Fibroblast of skin of left quadriceps (primary cell): ENCODE results near the gene SORCS2.

Experiments used
- DNase-seq, 2 experiments: peaks; one replicate each; pipeline ENCODE4 v3.0.0-alpha.2; 2013; ENCODE audit warnings: low read depth in 2 of 2

The SORCS2 gene

GRCh38 chr4:7529368-7530080 lies 337.2 kb downstream of the SORCS2 start:
- DNase-seq = no peak

GRCh38 chr4:7530082-7530481 lies 337.7 kb downstream of the SORCS2 start:
- DNase-seq = no peak

GRCh38 chr4:7530932-7531639 lies 338.7 kb downstream of the SORCS2 start:
- DNase-seq = no peak

GRCh38 chr4:7531640-7531994 lies 339.3 kb downstream of the SORCS2 start:
- DNase-seq = no peak

DNA sequence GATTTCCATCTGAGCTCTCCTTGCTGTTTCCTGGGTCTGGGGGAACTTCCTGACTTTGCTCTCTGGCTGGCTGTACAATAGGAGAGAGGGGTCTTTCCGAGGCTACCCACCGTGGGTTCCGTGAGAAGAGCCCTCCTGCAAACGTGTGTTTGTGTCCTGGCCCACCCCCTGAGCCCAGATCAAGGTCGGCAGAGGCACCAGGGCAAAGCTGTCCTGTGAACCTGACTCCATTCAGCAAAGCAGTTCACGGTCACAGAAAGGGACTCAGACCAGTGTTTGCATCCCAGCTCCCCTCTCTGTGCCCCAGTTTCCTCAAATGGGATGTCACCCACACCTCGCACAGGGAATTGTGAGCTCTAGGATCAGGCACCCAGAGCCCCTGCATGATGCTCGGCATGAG lies 339.7 kb downstream of the SORCS2 start:
- no peak for DNase-seq

GRCh38 chr4:7533267-7533666 lies 340.9 kb downstream of the SORCS2 start:
- no peak for DNase-seq

DNA sequence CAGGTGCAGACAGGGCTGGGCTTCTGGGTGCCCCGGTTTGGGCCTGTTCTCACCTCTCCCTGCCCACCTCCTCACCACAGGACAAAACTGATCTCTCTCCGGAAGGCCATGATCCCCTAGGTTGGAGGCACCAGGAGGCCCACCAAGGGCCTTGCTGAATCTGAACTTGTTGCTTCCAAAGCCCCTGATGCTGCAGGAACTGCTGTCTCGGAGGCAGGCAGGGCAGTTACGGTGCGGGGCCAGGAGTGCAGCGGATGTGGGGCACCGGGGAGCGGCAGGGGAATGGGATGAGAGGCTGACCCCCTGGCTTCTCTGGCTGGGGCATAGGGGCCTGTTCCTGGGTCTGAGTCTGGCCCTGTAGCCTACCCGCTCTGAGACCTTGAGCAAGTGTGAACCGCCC lies 342.8 kb downstream of the SORCS2 start:
- no peak for DNase-seq

GRCh38 chr4:7535619-7536018 lies 343.3 kb downstream of the SORCS2 start:
- DNase-seq = no peak

- DNase-seq = no peak
These were observed 344.5 kb downstream of the SORCS2 start for GRCh38 chr4:7536876-7537275.

DNA sequence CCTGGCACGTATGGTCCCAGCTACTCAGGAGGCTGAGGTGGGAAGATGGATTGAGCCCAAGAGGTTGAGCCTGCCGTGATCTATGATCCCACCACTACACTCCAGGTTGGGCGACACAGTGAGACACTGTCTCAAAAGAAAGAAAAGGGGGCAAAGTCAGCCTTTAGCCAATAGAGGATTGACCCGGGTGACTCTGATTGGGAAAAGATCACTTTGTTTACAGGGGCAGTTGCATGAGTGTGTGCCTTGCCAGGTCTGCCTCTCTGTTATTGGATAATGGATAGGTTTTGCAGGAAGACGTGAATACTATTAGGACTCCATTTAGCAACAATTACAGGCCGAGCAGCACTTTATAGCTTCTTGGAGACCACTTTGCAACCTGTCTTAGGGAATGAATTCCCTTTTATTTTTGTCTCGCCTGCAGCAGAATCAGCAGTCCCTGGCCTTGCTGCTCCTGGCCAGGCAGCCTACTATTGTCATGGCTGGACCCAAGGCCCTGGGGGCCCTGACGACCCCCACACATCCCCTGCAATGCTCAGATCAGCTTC lies 345.6 kb downstream of the SORCS2 start:
- no peak for DNase-seq

GRCh38 chr4:7538518-7538917 lies 346.2 kb downstream of the SORCS2 start:
- DNase-seq = no peak

GRCh38 chr4:7539186-7539585 lies 346.8 kb downstream of the SORCS2 start:
- no peak for DNase-seq

DNA sequence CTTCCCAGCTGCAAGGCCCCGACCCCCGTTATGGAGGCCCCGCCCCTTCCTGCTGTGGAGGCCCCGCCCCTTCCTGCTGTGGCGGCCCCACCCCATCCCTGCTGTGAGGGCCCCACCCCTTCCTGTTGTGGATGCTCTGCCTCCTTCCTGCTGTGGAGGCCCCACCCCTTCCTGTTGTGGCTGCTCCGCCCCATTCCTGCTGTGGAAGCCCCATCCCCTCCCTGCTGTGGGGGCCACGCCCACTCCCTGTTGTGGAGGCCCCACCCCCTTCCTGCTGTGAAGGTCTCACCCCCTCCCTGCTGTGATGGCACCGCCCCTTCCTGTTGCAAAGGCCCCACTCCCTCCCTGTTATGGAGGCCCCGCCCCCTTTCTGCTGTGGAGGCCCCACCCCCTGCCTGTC lies 347.3 kb downstream of the SORCS2 start:
- no peak for DNase-seq

DNA sequence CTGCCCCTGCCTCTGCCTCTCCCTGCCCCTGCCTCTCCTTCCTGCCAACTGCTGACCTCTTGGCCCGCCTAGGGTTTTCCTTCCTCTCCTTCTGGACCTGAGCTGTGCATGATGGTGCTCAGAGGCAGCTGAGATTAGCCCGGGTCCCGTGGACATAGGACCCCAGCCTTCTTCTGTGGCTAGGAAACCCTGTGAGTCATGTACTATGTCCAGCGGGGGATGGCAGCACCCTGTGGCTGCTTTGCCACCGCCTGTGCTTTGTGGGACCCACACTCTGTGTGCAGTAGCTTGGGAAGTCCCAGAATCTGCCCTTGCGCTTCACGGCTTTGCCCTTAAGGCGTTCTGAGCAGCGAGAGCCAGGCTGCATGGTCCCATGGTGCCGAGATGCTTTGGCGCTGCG lies 347.9 kb downstream of the SORCS2 start:
- no peak for DNase-seq

DNA sequence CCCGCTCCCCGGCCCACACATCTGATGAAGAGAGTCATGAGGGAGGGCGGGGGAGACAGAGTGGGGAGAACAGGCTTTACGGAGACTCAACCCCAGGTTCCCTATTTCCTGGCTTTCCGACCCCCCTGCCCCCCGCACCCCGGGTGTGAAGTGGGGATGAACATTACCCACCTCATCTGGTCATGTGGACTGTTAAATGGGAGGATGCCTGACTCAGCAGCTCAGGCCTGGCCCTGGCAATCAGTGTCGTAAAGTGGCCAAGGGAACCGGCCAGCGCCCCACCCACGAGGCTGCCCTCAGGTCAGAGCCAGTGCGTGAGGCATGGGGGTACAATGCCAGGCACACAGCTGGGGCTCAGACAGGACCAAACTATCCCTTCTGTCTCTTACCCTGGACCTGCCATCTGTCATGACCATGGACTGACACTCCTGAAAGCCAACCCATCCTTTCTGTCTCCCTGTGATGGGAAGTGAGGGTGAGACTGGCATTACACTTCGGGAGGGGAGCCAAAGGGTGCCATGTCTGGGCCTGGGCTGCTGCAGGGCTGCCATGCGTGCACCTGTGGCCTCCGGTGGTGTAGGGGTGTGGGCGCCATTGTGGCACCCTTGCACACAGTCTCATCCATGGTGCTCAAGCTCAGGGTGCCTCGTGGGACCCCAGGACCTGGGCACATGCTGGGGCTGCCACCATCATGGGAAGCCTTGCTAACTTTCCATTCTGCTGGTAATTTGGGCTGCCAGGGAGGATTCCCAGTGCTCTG lies 348.5 kb downstream of the SORCS2 start:
- no peak for DNase-seq

DNA sequence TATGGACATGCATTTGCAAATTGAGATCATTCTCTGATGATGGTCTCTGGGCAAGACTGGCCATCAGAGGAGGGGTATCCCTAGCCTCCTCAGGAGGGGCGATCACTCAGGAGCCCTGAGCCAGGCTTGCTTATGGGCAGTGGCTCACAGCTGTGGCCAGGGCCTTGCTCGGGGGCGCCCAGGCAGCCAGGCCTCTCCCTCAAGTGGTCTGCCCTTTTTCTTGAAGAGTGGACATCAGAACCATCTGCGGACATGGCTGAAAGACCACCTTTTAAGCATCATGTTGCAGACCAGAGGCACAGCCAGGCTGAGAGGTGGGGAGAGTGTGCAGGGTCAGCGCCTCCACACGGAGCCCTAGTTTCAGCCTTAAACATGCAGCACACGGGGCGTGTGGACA lies 349.1 kb downstream of the SORCS2 start:
- DNase-seq = no peak

DNA sequence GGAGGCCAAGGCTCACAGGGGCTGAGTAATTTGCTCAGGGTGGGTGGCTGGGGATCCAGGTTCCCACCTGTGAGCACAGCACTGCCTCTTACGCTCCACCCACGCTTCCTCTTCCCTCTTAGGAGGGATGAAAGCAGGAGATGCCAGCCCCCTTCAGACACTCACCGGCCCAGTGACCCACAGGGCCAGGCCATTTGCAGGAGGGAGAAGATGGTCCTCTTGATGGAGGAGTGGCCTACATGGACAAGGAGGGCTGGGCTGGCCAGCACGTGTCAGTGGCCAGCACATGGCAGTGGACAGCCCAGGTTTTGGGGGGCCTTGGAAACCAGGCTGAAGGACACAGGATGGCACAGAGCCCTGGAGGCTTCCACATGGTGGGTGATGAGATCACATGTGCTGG lies 350.4 kb downstream of the SORCS2 start:
- no peak for DNase-seq

- DNase-seq = no peak
These were observed 353.9 kb downstream of the SORCS2 start for GRCh38 chr4:7546152-7546808.

DNA sequence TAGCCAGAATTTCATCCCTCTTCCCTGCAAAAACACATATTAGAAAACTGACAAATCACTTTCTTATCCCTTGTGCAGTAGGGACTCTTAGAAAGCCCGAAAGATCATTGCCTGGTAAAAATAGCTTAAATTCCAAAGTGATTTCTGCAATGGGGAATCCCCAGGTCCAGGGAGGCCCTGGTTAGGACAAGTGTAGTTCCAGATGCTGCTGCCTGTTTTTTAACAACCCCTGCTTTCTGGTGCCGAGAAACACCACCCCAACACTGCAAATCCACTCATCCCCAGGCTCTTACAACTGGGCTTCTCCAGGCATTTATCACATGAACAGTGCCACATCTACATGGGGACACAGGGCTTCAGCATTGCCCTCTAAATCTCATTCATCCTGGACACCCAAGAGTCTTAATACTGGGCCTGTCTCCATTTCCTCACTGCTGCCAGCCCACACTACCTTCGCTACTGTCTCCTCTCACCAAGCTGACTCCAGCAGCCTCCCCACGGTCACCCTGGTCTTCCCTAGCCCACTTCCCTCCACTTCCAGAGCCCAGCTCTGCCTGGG lies 354.6 kb downstream of the SORCS2 start:
- DNase-seq = peak; percentile 38 to 45

GRCh38 chr4:7547368-7548040 lies 355.2 kb downstream of the SORCS2 start:
- DNase-seq = no peak

DNA sequence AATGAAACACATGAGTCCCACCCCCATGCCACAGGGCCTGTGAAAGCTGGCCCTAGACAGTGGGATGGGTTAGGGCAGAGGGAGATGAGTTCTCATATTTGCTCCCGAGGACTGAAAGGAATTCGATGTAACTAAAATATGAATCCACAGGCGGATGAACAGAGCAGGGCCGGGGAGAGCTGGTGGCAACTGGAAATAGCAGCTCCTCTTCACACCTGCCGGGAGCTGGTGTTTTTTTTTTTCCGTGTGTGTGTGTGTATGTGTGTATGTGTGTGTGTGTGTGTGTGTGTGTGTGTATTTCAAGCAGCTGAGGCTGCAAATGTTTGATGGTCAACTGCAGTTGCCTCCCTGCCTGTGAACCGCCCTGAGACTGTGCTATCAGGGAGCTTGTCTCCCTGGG lies 357.5 kb downstream of the SORCS2 start:
- no peak for DNase-seq
